Ectodermal cell (in vitro differentiated cells): ENCODE results near the gene PRKG2.

Experiments
- H3K27ac ChIP-seq: 2 replicates; pipeline ENCODE4 v1.7.0; 2013; ENCODE audit warnings: mild to moderate bottlenecking, low read depth, low read length; ENCODE audit not compliant: insufficient read depth, poor library complexity, severe bottlenecking
- H3K27me3 ChIP-seq: 2 replicates; pipeline ENCODE4 v1.7.0; 2013; ENCODE audit warnings: mild to moderate bottlenecking, low read length; ENCODE audit not compliant: insufficient read depth, control insufficient read depth, poor library complexity, severe bottlenecking
- H3K36me3 ChIP-seq: one replicate; pipeline ENCODE4 v1.7.0; 2013; ENCODE audit warnings: low read length; ENCODE audit not compliant: control insufficient read depth, insufficient read depth
- H3K4me1 ChIP-seq: one replicate; pipeline ENCODE4 v1.7.0; 2013; ENCODE audit warnings: low read length; ENCODE audit not compliant: control insufficient read depth, insufficient read depth
- H3K4me3 ChIP-seq: 2 replicates; pipeline ENCODE4 v1.7.0; 2013; ENCODE audit warnings: low read depth, low read length, control low read depth; ENCODE audit not compliant: insufficient read depth
- H3K9me3 ChIP-seq: 2 replicates; pipeline ENCODE4 v1.7.0; 2013; ENCODE audit warnings: mild to moderate bottlenecking, low read length, moderate library complexity; ENCODE audit not compliant: control insufficient read depth
- WGBS, 2 experiments: methylation state at CpG; one replicate each; pipeline ENCODE4 v1.1.7; 2013; ENCODE audit warnings: missing lambda C conversion rate in 2 of 2; 5-methylcytosine and 5-hydroxymethylcytosine counted together

The PRKG2 gene

DNA sequence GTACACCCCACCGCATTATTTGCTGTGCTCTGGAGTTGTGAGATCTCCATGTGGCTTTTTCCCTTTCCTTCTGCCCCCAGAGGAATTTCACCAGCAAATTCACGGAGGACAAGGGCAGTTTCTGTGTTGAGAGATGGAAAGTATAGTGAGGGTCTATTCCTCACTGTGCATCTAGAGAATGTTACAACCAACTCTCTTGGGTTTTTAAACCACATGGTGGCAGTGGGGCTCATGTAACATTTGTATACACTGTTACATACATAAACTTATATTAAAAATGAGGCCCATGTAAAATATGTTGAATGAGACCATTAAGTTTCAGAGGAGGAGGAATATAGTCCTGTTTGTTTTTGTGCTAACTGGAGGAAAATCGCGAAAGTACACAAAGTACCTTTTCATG is 909 bp upstream of the PRKG2 start:
- H3K4me1 ChIP-seq, result peaks cover 7% of the 10 kb centered on the region
- no peak overlapping the region for H3K4me3 ChIP-seq
- no peak overlapping the region for H3K27ac ChIP-seq
- no peaks in the 10 kb centered on the region for H3K9me3 ChIP-seq
- WGBS, 2 experiments, result 33 to 82% methylated on average over 1 to 4 of the region's 4 CpGs
- no peaks in the 10 kb centered on the region for H3K36me3 ChIP-seq
- H3K27me3 ChIP-seq, result peaks cover 57% of the 10 kb centered on the region

DNA sequence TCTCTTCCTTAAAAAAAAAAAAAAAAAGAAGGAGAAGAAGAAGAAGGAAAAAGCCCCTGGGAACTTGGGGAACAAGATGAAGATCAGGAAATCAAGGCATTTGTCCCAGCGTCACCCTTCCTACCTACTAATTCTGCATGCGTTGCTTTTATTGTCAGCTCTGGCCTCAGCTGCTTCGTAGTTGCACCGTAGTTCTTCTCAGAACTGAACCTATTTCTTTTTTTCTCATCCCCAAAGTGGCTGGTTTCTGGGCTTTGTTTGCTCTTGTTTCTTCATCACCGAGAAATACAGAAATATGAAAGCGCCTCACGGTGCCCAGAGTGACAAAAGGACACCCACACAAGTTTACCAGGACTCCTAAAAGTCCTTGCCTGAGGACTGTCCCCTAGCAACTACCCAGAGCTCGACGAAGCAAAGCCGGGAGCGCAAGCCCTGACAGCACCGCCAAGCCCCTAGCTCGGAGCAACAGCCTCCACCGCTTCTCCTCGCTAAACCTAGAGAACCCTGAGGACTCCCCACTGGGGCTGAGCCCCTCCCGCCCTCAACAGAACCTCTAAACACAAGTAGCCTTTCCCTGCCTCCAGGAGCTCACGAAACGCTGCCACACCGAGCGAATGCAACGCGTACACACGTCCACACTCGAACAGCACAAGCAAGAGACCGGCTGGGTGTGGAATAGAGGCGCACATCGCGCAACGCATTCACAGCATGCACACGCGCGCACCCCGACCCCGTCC is 710 bp downstream of the PRKG2 start:
- Histone ChIP-seq H3K4me3 (peak overlapping the region; percentile 46), H3K9me3 (no peaks in the 10 kb centered on the region), H3K27ac (no peak overlapping the region), H3K36me3 (no peaks in the 10 kb centered on the region), H3K4me1 (peaks cover 7% of the 10 kb centered on the region), H3K27me3 (peaks cover 57% of the 10 kb centered on the region)
- 7 to 8% methylated on average over 34 of the region's 34 CpGs for WGBS, 2 experiments

DNA sequence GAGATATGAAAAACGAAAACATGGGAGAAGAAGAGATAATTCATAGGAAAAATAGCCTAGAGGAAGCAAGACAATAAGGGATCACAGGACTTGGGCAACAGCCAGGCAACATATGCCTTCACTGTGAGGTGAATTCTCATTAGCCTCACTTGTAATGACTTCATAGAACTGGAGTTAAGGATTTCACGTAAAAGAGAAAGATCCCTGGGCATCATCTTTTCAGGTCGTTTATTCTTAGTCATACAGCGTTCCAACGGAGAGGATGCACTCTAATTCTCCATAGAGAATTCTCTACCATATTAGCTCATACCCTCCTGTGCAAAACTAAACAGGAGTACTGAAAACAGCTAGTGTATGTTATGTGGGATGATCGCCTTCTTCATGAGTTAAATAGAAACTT is 1.4 kb downstream of the PRKG2 start:
- Histone ChIP-seq H3K4me3 (no peak overlapping the region), H3K27ac (no peak overlapping the region), H3K36me3 (no peaks in the 10 kb centered on the region), H3K4me1 (peaks cover 7% of the 10 kb centered on the region), H3K27me3 (peaks cover 57% of the 10 kb centered on the region), H3K9me3 (no peaks in the 10 kb centered on the region)
- WGBS, 2 experiments, result 68 to 84% methylated on average over 6 of the region's 6 CpGs

DNA sequence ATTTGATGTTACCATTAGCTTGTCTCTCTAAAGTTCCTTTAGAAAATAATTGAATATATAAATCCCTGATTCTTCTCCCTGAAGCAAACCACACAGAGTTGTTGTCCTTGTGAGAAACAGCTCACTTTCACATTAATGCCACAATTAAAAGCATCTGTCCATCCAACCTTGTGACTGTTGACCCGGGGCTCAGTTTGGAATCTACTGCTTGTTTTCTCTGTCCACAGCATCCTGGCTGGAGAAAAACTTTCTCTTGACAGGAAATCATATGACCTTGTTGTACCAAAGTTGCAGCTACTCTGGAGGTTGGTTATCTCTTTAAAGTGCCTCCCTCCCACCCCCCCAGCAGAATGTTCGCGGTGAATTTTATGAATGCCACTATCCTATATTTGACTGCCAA is 3.1 kb downstream of the PRKG2 start:
- Histone ChIP-seq H3K4me1 (peaks cover 7% of the 10 kb centered on the region), H3K4me3 (no peak overlapping the region), H3K27ac (no peak overlapping the region), H3K27me3 (peaks cover 53% of the 10 kb centered on the region), H3K36me3 (no peaks in the 10 kb centered on the region), H3K9me3 (no peaks in the 10 kb centered on the region)
- WGBS, 2 experiments, result 81 to 88% methylated on average over 3 of the region's 3 CpGs

DNA sequence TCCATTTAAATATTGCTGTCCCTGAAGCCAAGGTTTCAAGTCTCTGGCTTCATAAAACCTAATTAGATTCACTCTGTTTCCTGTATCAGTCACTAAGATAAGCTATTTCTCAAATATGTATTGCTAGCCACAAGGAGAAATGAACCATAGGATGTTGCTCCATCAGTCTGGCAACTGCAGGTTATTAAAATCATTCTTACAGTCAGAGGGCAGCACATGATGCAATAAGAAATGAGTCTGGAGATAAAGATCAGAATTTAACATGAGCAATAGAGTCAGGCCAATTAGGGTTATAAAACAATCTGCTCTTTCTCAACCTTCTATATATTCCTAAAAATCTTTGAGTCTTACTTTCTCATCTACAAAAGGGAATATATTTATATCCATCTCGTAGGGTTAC is 7.2 kb downstream of the PRKG2 start:
- H3K27me3 ChIP-seq, result peaks cover 13% of the 10 kb centered on the region
- no peak overlapping the region for H3K27ac ChIP-seq
- H3K4me1 ChIP-seq, result no peaks in the 10 kb centered on the region
- H3K4me3 ChIP-seq, result no peak overlapping the region
- no peaks in the 10 kb centered on the region for H3K9me3 ChIP-seq
- no peaks in the 10 kb centered on the region for H3K36me3 ChIP-seq
- WGBS, 2 experiments, result 94% methylated on average over 1 of the region's 1 CpG; no CpG with 5 or more reads in 1 of the 2 experiments

DNA sequence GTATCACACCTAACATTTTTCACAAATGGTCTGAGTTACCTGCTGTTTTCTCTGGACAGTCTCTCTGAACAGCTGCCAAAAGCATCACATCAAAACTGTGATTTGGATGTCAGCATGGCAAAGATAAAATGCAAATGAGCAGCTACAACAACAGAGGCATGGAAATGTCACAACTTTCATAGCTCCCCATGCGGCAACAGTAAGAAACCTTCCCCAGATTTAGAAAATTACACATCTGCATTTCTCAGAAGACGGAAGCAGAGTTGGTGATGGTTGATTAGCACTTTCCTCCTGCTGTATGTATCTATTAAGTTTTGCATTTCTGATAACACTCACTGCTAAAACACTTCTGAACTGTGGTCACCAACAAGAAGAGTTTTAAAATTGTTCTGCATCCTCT is 9.7 kb downstream of the PRKG2 start:
- Histone ChIP-seq H3K27me3 (no peaks in the 10 kb centered on the region), H3K36me3 (no peaks in the 10 kb centered on the region), H3K27ac (no peak overlapping the region), H3K4me1 (no peaks in the 10 kb centered on the region), H3K4me3 (no peak overlapping the region), H3K9me3 (no peaks in the 10 kb centered on the region)
- 94 to 100% methylated on average over 2 of the region's 2 CpGs for WGBS, 2 experiments

DNA sequence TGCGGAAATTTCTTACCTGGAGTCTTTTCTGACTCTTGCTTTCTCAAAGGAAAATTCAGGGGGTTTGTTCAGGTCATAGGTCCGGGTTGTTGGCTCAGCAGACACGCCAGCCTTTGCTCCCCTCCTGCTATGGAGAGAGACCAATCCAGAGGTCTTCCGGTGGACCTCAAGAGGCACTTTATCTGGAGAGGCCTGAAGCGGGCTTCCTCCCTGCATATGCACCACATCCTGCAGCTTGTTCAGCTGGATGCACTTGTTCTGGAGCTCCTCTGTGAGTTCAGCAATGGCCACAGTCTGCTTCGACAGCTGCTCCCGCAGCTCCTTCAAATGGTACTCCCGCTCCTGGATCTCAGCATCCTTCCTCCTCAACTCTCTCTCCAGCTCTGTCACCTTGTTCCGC is 10.5 kb downstream of the PRKG2 start:
- Histone ChIP-seq H3K27ac (no peak overlapping the region), H3K36me3 (no peaks in the 10 kb centered on the region), H3K27me3 (no peaks in the 10 kb centered on the region), H3K4me1 (no peaks in the 10 kb centered on the region), H3K9me3 (no peaks in the 10 kb centered on the region), H3K4me3 (no peak overlapping the region)
- 95 to 96% methylated on average over 9 of the region's 9 CpGs for WGBS, 2 experiments

DNA sequence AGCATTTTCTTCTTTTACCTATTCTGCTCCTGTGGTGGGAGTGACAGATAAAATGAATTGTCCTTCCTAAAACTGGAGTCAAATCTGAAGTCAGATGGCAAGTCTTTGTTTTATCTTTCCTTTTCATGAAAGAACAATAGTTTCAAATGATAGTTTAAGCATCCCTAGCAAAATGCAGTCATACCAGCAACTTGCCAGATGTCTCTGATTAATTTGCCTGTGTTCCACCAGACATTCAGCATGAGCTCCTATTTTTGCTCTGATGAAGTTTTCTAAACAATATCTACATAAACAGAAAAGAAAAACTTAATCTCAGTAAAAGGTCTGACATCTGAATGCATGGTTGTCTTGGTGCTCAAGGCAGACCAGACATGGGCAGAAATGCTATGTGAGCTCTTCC is 15.2 kb downstream of the PRKG2 start:
- no peak overlapping the region for H3K4me3 ChIP-seq
- H3K9me3 ChIP-seq, result no peaks in the 10 kb centered on the region
- H3K4me1 ChIP-seq, result peaks cover 6% of the 10 kb centered on the region
- H3K27ac ChIP-seq, result no peak overlapping the region
- no peaks in the 10 kb centered on the region for H3K36me3 ChIP-seq
- H3K27me3 ChIP-seq, result no peaks in the 10 kb centered on the region

DNA sequence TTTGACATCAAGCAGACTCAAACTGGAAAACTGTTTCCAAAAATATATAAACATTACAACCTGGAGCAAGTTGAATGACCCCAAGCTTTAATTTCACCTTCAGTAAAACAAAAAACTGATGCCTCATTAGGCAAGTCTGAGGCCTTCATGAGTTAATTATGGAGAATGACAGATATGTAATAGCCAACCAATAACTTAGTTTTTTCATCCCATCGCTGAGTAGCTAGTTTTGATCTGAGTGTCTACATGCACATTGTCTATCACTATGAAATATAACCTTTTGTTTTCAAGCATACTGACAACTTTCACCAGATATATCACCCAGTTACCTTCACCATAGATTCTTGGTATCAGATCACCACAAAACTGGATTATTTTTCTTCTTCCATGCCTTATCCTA is 16.4 kb downstream of the PRKG2 start:
- Histone ChIP-seq H3K27me3 (no peaks in the 10 kb centered on the region), H3K4me1 (peaks cover 6% of the 10 kb centered on the region), H3K9me3 (no peaks in the 10 kb centered on the region), H3K27ac (no peak overlapping the region), H3K4me3 (no peak overlapping the region), H3K36me3 (no peaks in the 10 kb centered on the region)
- 100% methylated on average over 1 of the region's 1 CpG for WGBS, 2 experiments

DNA sequence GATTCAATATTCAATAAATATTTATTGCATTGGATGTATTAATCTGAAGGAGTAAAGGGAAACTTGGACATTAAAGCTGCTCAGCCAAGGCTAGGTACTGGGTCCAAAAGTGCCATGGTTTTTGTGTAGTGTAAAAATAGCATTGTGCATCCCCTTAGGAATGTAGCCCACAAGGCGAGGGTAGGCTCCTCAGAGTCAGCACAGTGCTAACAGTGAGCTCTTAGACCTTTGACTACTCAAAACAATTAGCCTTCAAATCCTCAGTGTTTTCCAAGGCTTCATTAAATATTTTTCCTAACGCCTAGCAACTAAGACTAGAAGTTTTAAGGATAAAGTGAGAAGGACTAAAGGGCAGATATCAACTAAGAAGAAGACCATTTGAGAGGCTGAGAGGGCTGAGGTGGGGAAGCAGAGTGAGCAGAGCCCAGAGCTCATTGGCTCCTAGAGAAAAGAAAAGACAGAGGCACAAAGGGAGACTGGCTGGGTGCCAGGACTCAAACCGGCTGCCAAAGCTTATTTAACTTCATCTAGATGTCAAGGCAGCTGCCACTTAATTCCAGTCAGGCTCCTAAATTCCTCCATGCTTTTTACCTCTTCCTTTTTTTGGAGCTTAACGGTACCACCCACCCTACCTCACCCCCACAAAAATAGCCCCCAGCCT is 17.0 kb downstream of the PRKG2 start:
- 67 to 68% methylated on average over 4 of the region's 4 CpGs for WGBS, 2 experiments
- Histone ChIP-seq H3K27ac (no peak overlapping the region), H3K4me3 (no peak overlapping the region), H3K36me3 (no peaks in the 10 kb centered on the region), H3K4me1 (peaks cover 6% of the 10 kb centered on the region), H3K27me3 (no peaks in the 10 kb centered on the region), H3K9me3 (no peaks in the 10 kb centered on the region)
